Kasumi-1 (cell line): ENCODE measurements around the gene SHOC2.
A peak's percentile ranks its signal among the peaks of the same experiment; 100 is the strongest.

Source experiments
- DNase-seq, 2 experiments: peaks; one replicate each; lab custom pipeline; 2025; lab: John Stamatoyannopoulos, UW

Gene SHOC2

GRCh38 chr10:110983466-110983865 is 64.1 kb downstream of the SHOC2 start:
- DNase-seq, result no peak

GRCh38 chr10:110985497-110986275 is 66.3 kb downstream of the SHOC2 start:
- DNase-seq, result no peak

- DNase-seq, result no peak
These were observed 69.6 kb downstream of the SHOC2 start for GRCh38 chr10:110989016-110989415.

- DNase-seq, result no peak
These were observed 72.8 kb downstream of the SHOC2 start for GRCh38 chr10:110992006-110992800.

GRCh38 chr10:110993024-110993693 is 73.8 kb downstream of the SHOC2 start:
- peak; percentile 16 to 26 for DNase-seq

- no peak for DNase-seq
These were observed 75.1 kb downstream of the SHOC2 start for GRCh38 chr10:110994406-110995086.

GRCh38 chr10:110995301-110995700 is 75.9 kb downstream of the SHOC2 start:
- DNase-seq, result no peak

GRCh38 chr10:110996256-110996655 is 76.9 kb downstream of the SHOC2 start:
- no peak for DNase-seq

- DNase-seq, result no peak
These were observed 84.6 kb downstream of the SHOC2 start for GRCh38 chr10:111004016-111004415.

GRCh38 chr10:111007486-111007885 is 88.1 kb downstream of the SHOC2 start:
- DNase-seq, result no peak

- no peak for DNase-seq
These were observed 95.8 kb downstream of the SHOC2 start for GRCh38 chr10:111015181-111015580.

GRCh38 chr10:111017098-111017497 is 97.7 kb downstream of the SHOC2 start:
- DNase-seq, result no peak

GRCh38 chr10:111018021-111018420 is 98.6 kb downstream of the SHOC2 start:
- no peak for DNase-seq

- no peak for DNase-seq
These were observed 103.7 kb downstream of the SHOC2 start for GRCh38 chr10:111023060-111023459.

- no peak for DNase-seq
These were observed 110.8 kb downstream of the SHOC2 start for GRCh38 chr10:111030042-111030750.

GRCh38 chr10:111034598-111035310 is 115.3 kb downstream of the SHOC2 start:
- DNase-seq, result no peak

GRCh38 chr10:111035542-111035941 is 116.1 kb downstream of the SHOC2 start:
- no peak for DNase-seq

GRCh38 chr10:111037858-111038257 is 118.5 kb downstream of the SHOC2 start:
- DNase-seq, result peak in 1 of 2 experiments; percentile 49

GRCh38 chr10:111039522-111039921 is 120.1 kb downstream of the SHOC2 start:
- DNase-seq, result no peak

GRCh38 chr10:111057006-111057405 is 137.6 kb downstream of the SHOC2 start:
- DNase-seq, result no peak
